ENCODE measurements around the gene ERC2.

ERC2 gene

DNA sequence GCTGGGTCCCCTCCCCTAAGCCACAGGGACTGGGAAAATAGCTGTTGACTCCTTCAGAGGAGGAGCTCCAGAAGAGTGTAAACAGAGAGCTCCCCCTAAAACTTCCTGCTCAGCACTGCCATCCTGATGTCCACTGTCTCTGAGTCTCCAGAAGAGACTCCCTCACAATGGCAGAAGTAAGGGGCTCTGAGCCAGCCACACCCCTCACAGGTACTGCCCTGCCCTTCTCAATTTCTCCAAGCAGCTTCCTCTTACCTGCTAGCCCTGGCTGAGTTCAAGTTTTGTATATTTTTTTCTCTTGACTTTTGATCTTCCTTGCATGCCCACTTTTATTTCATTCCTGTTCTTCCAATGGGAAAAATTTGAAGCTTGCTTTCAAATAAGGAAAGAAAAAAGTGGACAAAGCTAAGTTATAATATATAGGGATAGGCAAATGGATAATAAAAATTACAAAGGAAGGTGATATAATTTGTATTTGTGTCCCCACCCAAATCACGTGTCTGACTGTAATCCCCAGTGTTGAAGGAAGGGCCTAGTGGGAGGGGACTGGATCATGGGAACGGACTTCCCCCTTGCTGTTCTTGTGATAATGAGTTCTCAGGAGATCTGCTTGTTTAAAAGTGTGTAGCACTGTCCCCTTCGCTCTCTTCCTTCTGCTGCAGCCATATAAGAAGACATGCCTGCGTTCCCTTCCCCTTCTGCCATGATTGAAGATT lies 539.0 kb downstream of the ERC2 start:
- no peak for DNase-seq (ENCODE audit: low read depth in 2 of 2)

DNA sequence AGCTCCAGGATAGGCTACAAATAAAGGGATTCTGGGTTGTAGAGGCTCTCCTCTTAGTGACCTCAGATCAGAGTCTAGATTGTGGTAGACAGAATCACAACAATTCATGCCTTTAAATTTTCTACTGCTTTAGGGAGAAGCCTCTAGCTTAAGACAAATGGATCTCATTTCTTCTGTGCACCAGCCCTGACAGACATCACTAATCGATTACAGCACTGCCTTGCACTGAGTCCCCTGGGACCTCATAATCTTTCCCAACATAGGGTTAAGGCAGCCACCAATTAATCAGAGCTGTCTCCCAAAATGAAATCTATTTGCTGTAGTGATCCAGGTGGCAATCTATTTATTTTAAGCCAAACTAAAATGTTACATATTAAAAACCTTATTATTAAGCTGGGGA lies 544.6 kb downstream of the ERC2 start:
- no peak for DNase-seq (ENCODE audit: low read depth in 2 of 2)

DNA sequence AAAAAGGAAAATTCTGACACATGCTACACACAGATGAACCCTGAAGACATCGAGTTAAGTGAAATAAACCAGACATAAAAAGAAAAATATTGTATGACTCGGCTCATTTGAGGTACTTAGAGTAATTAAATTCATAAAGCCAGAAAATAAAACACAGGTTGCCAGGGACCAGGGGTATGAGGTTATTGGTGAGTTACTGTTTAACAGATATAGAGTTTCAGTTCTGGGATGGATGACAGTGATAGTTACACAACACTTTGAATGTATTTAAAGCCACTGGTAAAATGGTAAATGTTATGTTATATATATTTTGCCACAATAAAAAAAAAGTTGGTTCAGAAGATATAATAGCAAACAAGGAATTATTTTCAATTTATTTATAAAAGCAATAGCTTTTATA lies 545.1 kb downstream of the ERC2 start:
- no peak for DNase-seq (ENCODE audit: low read depth in 2 of 2)

DNA sequence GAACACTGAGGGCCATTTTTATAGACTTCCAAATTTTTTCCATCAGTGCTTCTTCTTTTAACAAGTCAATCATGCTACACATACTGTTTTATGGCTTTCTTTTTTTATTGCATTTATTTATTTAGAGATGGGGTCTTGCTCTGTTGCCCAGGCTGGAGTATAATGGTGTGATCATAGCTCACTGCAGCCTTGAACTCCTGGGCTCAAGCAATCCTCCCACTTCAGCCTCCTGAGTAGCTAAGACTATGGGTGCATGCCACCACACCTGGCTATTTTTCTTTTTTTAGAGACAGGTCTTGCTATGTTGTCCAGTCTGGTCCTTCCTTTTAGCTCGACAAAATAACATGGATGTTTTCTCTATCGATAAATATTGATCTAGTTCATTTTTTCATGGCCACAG lies 555.4 kb downstream of the ERC2 start:
- DNase-seq (ENCODE audit: low read depth in 2 of 2), result no peak

DNA sequence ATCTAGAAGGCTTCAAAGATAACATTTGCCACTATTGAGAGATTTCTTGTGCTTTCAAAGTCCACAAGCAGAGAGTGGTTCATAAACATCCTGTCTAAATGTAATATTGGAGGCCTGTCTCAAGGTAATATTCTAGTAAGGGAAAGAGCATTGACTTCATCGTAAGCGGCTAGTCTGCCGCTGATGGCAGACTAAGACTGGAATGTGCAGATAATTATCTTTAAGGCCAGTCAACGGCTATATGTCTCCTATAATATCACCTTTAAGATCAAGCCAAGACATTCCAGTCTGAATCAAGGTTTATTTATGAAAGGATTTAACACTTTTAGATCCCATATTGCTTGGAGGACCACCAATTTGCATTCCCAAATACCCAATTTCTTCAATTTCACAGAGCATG lies 557.0 kb downstream of the ERC2 start:
- no peak for DNase-seq (ENCODE audit: low read depth in 2 of 2)

DNA sequence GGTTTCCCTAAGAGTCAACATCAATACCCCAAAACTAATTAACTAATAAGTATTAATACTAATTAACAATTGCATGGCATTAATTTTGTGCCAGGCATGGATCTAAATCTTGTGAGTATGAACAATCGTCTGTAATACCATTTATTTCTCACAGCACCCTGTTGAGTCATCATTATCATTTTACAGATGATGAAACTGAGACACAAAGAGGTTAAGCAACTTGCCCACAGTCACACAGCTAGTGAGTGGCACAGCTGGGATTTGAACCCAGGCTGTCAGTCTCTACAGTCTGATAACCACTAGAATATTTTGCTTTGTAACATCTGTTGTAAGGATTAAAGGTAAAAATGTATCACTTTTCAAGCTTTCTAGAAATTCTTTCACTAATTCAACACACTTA lies 557.7 kb downstream of the ERC2 start:
- no peak for DNase-seq (ENCODE audit: low read depth in 2 of 2)

DNA sequence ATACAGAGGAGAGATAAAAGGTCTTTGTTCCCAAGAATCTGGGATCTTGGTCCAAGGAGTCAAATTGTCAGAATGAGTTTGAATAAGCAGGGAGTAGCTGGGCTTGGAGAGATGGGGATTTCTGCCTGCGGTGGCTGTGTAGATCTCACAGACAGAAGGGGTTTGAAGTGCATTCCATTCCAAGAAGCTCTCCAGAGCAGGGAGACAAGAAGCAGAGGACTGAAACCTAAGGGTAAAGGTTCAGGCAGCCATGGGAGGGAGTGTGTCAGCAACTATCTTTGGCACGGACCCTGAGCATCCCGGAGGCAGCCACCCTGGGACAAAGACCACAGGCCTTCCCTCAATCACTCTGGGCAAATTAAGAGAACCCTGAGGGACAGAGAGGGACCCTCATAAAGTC lies 558.9 kb downstream of the ERC2 start:
- no peak for DNase-seq (ENCODE audit: low read depth in 2 of 2)

DNA sequence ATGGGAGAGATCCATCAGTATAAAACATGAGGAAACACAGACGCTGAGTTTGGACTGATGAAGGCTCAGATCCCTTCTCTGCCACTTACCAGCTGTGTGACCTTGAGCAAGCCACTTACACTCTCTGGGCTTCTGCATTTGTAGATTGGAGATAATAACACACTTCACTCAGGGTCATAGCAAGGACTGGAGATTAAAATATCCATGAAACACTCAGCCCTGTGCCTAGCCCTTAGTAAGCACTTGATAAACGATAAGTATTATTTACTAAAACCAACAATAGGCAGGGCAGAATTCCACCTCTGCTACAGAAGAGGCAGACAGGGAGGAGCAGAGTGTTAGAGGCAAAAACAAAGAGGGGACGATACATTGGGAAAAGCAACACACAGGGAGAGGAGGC lies 560.7 kb downstream of the ERC2 start:
- no peak for DNase-seq (ENCODE audit: low read depth in 2 of 2)

DNA sequence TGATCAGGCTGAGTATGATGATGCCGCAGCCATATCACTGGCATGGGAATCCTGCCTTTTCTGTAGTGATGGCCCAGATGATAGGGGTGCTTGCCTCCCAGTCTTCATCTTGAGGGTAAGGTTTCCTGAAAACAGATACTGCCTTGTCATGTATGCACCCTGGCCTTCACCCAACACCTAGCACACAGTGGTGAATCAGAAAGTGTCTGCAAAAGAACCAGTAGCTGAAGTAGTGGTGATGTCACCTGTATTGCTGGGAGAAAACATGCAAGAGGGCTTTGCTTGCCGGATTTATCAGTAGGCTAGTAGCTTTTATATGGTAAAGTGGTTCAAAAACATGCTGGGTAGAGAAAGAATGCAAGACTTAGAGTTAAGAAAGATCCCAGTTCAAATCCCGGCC lies 561.4 kb downstream of the ERC2 start:
- DNase-seq (ENCODE audit: low read depth in 2 of 2), result no peak

DNA sequence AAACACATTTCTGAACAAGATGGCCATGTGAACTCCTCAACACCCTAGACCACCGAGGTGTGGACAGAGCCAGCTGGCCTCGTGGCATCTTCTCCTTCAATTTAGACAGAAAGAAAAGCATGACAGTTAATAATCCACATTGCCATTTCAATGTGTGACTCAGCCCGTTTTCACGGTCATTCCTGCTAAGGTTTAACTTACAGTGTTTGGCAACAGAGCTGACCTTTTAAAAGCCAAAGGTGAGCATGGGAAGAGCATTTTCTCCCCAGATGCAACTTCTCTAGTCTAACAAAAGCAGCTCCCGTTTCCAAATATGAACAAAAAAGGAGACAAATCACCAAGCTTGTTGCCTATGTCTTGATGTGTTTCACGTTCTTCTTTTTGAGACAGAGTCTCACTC lies 563.6 kb downstream of the ERC2 start:
- no peak for DNase-seq (ENCODE audit: low read depth in 2 of 2)

DNA sequence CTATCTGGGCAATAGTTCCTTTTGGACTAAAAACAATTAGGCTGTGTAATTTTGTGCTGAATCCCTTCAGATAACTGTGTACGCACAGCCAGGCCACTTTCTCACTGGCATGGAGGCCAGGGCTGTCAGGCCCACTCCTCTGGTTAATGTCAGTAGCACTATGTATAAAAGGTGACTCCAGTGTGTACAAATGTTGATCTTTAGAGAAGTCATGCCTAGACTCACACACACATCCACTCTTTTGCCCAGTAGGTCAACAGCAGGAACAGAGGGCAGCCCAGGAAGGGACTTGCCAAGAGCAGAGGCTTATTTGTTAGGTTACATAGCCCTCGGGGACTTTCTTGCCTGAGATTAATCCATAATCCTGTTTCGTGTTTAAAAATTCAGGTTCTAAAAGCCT lies 564.6 kb downstream of the ERC2 start:
- no peak for DNase-seq (ENCODE audit: low read depth in 2 of 2)

DNA sequence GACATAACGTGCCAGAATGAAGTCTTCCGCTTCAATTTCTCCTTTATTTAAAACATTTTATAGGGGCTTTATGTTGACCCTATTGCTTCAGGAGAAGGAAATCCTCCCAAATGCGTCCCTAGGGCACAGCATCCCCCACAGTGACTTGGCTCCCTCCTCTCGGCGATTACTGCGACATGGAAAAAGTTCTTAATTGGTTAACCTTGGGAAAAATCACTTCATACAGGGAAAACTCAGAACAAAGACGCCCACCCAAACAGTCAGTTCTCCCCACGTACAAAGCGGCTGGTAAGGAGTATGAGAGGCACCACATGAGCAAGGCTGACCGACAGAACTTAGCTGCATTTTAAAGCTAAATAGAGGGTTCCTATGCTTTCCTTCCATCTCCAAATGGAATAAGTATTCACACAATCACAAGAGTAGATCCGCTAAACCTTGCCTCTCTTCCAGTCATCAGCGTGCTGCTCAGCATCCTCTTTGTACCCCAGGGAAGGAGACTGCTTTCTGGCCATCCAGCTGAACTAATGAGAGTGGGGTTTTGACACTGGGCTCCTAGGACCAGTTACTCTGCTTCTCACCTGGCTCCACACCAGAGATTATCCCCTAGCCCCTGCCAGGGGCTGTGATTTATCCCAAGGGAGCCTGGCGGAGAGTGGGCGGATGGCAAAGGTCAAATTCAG lies 565.9 kb downstream of the ERC2 start:
- no peak for DNase-seq (ENCODE audit: low read depth in 2 of 2)

DNA sequence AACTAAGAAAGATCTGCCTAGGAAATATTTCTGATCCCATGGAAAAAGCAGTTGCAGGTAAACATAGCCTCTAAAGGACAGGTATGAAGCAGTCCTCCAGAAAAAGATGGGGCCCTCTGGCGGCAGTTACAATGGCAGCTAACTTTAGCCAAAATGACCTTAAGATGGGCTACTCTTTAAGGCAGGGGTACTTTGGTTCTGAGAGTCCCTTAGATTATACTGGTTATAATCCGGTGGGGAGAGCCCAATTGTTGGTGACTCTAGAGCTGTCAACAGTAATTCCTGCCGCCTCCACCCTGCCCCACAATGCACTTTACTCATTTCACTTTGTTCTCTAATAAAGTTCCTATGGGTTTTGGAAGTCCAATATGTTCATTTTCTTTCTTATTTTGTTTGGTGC lies 568.4 kb downstream of the ERC2 start:
- DNase-seq (ENCODE audit: low read depth in 2 of 2), result no peak

DNA sequence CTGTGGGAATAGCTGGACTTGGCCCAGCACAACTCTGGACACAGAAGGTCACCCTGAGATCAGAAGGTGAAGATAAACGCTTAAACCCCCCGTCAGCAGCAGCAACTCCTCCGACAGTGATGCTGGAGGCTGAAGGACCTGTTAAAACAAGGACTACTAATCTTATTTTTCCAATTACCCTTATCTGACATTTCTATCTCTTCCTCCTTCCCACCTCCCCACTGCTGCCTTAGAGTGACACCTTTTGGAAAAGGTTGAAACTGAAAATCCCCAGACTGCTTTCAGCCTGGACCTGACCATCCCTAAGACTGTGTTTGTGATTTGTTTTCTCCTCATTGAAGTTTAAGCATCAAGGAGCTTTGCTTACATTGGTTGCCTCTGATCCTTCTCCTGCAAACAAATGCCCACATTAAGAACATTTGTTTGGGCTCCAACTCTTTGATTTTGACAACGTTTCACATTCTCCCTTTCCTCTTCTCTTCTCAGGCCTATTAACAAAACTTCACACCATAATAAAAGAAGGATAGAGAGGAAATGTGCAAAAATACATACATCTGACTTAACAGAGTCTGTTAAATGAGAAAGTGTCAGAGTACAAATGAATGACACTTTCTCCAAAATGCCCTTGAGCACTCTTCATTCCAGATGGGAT lies 570.6 kb downstream of the ERC2 start:
- no peak for DNase-seq (ENCODE audit: low read depth in 2 of 2)

DNA sequence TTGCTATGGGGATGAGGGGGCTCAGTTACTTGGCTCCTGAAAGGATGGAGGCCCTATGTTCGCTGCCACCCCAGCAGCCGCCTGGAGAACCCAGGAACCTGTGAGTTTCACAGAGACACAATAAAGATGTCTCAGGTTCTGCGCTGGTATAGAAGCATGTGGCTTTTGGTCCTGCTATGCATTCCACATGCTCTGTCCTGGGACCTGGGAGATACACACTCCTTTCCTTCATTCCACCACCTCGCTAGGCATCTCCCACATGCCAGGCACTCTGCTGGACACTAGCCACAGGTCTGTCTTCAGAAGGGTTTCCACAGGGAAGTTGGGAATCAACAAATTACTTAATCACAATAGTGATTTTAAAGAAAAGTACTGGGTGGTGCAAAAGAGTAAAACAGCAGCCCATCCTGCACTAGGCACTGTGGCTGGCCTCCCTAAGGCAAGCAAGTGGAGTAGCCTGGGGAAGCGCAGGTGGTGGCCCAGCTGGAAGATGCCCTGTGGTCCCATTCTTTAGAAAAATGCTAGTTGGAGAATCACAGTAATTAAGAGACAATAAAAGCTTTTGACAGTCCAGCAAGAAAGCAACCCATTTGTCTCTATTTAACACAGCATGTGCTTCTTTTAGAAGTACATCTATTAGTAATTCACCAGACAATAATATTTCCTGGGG lies 572.2 kb downstream of the ERC2 start:
- no peak for DNase-seq (ENCODE audit: low read depth in 2 of 2)

DNA sequence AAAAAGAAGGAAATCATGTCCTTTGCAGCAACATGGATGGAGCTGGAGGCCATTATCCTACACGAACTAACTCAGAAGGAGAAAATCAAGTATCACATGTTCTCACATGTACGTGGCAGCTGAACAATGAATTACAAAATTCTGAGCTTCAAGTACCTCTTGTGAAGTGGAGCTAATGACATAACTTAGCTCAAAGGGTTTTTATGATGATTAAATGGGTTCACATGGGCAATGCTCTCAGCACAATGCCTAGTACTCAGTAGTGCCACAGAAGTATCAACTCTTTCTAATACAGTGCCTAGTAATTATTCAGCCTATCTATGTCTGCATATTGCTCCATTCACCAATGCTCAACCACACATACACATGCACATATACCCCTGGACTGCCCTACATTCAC lies 573.7 kb downstream of the ERC2 start:
- no peak for DNase-seq (ENCODE audit: low read depth in 2 of 2)

DNA sequence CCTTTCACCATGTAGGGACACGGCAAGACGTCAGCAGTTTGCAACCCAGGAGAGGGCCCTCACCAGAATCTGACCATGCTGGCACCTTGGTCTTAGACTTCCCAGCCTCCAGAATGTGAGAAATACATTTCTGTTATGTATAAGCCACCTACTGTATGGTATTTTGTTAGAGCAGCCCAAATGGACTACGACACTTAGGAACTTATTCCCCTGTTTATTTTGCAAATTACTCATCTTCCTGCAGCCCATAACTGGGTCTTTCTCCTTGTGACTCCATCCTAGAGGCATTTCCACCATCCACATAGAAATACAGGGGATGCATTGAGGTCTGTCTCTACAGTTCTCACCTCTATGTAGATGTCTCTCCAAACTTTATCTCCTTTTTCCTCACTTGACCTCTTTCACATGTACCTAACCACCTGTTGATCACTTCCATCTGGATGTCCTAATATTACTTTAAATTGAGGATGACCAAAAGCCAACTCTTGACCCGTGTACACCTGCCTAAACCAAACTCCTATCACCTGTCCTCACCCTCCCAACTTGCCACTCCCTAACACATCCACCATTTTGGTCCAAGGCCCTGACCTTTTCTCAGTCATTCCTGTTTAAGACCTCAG lies 575.1 kb downstream of the ERC2 start:
- DNase-seq (ENCODE audit: low read depth in 2 of 2), result no peak

DNA sequence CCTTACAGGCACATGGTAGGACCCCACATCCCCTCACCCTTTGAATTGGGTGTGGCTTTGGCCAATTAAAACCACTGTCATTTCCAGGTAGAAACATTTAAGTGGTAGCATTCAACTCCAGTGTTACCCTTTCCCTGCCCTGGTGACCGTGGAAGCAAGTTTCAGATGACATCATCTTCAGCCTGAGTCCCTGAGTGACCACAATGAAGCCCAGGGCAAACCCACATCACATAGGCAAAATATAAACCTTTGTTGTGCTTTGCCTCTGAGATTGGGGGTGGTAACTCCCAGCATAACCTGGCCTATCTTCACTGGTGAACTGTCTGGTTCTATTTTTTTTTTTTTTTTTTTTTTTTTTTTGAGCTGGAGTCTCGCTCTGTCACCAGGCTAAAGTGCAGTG lies 577.2 kb downstream of the ERC2 start:
- no peak for DNase-seq (ENCODE audit: low read depth in 2 of 2)

DNA sequence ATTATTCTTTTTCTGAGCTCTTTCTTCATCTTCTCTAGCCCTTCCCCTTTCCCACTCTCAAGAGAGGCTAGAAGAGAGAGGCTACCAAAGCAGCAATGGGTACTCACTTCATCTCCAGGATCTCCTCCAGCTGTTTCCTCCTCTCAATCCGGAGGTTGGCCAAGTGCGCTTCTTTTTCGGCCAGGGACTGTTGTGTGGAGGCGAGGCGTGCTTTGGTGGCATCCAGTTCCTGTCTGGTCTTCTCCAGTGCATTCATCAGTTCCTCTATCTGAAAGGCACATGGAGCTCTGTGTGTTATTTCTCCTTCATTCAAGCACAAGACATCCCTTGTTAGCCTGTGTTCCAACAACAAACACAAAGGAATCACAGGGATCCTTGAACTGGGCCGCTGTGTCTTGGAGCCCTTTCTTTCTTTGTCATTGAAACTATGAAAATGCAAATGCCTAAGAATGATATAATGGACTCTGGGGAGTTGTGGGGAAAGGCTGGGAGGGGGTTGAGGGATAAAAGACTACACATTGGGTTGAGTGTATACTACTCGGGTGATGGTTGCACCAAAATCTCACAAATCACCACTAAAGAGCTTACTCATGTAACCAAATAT lies 579.9 kb downstream of the ERC2 start:
- no peak for DNase-seq (ENCODE audit: low read depth in 2 of 2)

DNA sequence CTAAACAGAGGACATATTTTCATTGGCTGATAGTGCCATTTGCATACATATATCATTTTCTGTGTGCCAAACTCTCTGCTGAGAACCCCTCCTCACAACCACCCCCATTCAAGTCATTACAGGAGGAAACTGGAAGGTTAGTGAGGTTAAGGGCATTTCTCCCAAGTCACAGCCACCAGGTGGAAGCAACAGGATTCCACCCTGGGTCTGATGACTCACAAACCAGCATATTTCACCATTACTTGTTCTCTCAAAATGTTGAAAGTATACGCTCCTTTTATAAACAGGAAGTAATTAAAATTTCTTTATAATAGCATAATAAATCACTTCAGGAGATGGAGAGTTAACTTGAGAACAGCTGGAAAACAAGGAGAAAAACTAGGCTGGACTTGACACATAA lies 582.5 kb downstream of the ERC2 start:
- no peak for DNase-seq (ENCODE audit: low read depth in 2 of 2)

DNA sequence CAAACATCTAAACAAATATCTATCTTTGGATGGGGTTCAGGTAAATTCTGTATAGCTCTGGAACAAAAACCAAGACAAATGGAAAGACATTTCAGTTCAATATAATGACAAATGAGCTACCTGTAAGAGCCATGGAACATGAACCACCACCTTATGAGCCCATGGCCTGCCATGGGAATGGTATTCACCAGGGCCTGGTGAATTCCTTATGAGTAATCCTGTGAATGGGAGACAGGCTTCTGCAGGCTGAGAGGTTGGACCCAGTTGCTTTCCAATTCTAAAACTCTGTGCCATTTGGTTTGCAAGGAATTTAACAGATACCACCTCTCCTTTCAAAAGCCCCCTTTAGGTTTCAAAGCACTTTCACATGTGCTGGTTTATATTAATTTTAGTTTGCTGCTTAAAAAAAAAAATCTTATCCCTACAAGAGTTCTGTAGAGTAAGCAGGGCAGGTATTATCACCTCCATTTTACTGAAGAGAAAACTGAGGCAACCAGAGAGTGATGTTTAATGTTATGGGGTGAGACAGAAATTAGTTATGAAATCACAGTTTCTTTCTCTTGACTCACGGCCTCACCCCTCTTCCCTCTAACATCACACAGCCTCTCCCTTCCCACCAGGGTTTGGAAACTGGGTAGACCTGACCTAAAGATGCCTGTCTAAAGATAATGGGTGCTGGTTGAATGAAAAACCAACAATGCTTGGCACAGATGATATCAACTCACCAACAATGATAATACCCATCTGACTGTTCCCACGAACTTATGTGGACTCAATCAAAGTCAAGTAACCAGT lies 583.6 kb downstream of the ERC2 start:
- DNase-seq (ENCODE audit: low read depth in 2 of 2), result no peak

All from stimulated activated CD8-positive, alpha-beta memory T cell treated with anti-CD3 and anti-CD28 coated beads, Interleukin-15, amount 100 ng/mL, for 48 hours (primary cell).